Measurements from ENCODE around the gene TMEM178B.
"Not testable (repeated sequence)": the region's sequence is repeated elsewhere in the genome, so short reads cannot be mapped to it uniquely, and the experiment has no call there.

The TMEM178B gene

DNA sequence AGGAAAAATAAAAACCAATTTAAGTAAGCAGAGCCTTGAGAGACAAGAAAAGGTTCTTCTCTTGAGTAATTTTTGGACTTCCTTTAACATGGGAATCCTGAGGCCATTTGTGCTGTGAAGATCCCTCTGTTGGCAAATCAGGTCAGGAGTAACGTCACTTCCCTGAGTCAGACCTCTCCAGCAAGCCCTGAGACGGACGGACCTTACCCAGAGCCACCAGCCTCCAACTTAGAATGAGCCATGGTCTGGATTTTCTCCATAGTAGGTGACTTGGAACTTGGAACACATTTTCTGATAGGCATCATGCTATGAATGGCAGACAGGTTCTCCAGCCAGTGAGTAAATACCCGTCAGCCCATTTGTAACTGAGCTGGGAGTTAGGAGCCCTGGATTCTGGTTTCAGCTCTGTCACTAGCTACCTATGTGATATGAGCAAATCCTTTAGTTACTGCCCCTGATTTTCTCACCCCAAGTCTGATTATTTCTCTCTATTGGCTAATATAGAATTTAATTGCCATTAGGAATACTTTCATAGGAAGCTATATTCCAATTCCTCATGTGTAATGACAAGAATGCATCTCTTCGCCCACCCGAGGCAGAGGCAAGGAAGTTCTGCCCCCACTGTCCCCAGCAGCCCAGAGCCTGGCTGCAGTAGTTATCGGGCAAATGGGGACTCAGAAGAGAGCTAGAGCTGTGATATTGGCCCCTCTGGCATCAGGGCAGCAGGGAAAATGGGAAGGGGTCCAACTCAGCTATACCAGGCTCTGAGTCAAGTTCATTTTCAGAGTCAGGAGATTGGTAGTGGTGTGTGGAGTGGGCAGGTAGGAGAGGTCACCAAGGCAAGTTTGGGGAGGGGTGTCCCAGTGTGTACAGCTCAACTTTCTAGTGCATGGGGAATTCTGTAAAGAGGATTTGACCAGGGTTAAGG, 323.6 kb downstream of the TMEM178B start:
- DNase-seq, result no peak

DNA sequence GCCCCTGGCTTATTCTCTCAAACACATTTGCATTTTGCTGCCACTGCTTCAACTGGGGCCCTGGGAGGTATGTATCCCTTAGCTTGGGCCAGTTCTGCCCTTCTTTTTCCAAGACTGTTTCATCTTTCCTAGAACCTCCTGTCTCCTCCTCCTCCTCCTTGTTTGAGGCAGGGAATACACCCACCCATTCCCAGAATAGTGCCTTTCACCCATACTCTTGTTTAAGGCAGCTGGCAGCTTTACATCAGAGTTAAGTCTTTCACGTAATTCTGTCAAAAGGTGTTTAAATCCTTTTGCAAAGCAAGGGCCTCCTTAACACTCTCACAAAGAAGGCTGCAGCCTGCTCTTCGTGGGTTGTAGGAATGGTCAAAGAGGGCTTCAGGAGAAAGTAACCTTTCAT, 326.5 kb downstream of the TMEM178B start:
- no peak for DNase-seq

GRCh38 chr7:141402277-141402996, 328.6 kb downstream of the TMEM178B start:
- DNase-seq, result no peak

DNA sequence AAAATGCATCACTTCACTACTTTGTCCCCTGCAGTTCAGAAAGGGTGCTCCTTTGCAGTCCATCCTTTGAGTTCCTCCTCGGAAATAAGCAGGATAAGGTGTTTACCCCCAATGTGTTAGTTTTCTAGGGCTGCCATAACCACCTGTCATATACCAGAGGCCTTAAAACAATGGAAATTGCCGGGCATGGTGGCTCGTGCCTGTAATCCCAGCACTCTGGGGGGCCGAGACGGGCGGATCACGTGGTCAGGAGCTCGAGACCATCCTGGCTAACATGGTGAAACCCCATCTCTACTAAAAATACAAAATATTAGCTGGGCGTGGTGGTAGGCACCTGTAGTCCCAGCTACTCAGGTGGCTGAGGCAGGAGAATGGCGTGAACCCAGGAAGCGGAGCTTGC, 330.0 kb downstream of the TMEM178B start:
- not testable (repeated sequence) for DNase-seq

DNA sequence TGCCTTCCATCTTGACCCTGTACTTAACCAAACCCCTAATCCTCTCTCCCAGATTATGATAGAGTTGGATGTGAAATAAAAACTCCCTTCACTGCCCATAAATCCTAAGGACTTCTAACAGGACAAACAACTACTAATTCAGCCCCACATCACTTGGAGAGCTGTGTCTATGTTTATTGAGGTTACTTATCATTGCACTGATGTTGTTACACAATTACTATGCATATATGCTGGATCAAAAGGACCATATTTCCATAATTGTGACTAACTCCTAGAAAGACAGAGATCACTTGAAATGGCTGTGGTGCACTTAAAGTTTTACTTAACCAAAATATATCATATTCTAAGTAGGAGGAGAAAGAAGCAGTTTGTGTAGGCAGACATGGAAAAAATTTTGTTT, 332.5 kb downstream of the TMEM178B start:
- no peak for DNase-seq

DNA sequence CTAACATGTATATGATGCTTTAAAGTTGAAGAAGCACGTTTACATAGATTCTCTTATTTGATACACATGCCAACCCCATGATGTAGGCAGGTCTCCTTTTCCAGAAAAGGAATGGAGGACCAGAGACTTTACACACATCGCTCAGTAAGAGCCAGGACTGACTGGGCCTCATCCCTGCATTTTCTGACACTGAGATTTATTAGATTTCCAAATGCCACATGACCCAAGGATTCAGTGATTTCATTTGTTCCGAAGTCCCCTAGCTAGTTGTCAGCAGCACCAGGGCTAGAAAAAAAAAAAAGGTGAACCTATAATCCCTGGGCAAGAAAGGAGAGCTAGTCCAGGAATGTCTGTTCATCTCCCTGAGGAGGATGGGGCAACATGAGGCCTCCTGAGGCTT, 334.0 kb downstream of the TMEM178B start:
- DNase-seq, result no peak

- DNase-seq, result no peak
These were observed 334.6 kb downstream of the TMEM178B start for GRCh38 chr7:141408440-141408839.

GRCh38 chr7:141409219-141409618, 335.4 kb downstream of the TMEM178B start:
- DNase-seq, result no peak

- no peak for DNase-seq
These were observed 336.0 kb downstream of the TMEM178B start for GRCh38 chr7:141409801-141410329.

DNA sequence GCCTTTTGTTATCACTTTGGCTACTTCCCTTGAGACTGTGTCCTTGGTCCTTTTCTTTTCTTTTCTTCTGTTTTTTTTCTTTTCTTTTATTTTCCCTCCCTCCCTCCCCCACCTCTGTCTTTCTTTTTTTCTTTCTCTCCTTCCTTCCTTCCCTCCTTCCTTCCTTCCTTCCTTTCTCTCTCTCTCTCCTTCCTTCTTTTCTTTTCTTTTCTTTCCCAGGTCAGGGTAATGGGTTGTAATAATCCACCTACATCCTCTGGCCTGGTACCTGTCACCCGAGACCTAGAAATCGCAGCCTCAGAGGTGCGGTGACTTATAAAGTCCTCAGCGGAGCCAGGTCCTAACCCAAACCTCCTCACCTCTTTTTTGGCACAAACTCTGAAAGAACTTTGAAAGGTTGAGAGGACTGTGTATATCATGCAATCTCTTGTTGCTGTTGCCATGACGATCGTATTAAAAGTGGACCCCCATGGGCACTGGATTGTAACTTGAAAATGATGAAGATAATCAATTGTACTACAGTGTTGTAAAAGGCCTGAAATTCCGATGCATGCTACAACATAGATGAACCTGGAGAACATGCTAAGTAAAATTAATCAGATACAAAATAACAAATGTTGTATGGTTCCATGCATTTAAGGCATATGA, 336.6 kb downstream of the TMEM178B start:
- DNase-seq, result no peak

DNA sequence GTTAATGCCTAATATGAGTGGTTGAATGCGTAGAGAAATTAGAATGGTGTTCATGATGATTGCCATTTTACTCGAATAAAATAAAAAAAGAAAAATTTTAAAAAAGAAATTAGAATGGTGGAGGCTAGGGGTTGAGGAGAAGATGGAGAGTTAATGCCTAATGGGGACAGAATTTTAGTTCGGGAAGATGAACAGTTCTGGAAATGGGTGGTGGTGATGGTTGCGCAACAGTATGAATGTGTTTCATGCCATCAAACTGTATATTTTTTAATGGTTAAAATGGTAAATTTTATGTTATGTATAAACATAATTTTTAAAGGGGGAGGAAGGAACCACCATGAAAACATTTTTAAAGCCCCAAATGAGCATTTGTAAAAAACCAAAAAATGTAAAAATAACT, 337.3 kb downstream of the TMEM178B start:
- DNase-seq, result no peak

DNA sequence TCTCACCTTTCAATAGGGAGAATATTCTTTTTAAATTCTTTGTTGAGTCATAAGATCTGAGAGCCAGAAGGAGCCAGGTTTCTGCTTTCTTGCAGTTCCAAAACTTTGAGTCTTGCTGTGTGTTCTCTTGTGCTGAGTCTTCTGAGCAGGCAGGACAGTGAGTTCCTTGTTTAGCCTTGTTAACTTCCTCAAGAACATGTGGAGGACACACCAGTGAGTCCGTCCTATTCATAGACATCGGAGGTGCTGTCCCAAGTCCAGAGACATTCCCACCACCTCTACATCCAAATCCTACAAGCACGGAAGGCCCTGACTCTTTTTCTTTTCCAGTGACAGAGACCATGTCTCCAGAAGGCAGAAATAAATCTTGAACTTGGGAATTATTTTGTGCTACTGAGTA, 342.1 kb downstream of the TMEM178B start:
- no peak for DNase-seq

- DNase-seq, result no peak
These were observed 342.9 kb downstream of the TMEM178B start for GRCh38 chr7:141416650-141417270.

DNA sequence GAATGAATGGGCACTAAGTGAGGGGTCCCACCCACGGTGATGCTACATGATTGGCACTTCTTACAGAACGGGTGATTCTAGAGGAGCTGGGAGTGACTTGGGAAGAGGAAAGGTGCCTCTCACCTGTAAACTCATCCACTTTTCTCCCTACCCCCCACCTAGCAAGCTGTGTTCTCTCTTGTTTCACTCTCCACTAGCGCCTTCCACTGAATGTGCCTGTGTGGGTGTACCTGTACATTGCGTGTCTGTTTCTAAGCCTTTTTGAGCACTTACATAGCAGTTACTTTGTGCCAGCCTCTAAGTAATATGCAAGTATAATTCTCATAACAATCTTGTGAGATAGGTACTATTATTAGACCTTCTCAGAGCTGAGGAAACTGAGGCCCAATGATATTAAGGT, 343.6 kb downstream of the TMEM178B start:
- no peak for DNase-seq

GRCh38 chr7:141418066-141418465, 344.2 kb downstream of the TMEM178B start:
- no peak for DNase-seq

DNA sequence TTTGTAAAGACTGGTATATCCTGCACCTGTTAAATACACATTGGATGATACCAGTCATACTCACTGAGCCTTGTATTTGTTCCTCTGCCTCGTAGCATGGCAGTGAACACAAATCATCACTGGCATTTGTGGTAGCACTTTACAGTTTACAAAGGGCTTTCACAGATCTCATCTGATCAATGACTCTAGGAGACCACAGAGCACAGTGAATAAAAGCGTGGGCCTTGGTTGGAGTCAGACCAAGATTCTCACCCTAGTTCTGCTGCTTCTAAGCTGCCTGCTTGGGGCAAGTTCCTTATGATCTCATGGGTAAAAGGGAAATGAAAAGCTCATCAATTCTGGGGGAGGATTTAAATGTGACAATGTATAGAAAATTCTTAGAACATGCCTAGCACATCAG, 347.4 kb downstream of the TMEM178B start:
- no peak for DNase-seq

GRCh38 chr7:141427134-141427533, 353.3 kb downstream of the TMEM178B start:
- no peak for DNase-seq

DNA sequence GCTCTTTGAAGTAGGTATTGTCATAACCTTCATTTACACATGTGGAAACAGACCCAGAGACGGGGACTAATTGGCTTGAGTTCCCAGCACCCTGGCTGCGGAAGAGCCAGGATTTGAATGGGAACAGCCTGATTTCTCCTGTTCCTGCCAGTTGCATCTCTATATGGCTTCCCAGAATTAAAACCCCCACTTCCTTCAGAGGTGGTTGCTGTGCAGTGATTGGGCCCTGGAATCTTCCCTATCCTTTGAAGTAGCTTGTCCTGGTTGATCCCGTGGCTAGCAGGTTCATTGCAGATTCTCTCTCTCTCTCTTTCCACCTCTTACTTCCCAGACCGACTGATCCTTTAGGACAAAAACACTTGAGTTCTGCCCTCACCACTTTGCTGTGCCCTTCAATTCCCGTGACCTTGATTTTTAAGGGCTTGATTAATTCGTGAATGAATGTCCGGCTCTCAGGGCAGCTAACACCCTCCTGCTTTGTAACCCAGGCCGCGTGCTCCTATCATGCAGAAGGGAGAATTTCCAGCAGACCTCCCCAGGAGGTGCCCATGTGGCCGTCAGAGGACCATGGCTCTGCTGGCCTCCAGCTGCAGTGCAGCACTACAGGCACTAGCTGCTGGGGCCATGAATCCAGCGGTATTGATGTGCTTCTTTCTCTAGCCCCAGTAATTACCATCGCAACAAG, 356.7 kb downstream of the TMEM178B start:
- no peak for DNase-seq

DNA sequence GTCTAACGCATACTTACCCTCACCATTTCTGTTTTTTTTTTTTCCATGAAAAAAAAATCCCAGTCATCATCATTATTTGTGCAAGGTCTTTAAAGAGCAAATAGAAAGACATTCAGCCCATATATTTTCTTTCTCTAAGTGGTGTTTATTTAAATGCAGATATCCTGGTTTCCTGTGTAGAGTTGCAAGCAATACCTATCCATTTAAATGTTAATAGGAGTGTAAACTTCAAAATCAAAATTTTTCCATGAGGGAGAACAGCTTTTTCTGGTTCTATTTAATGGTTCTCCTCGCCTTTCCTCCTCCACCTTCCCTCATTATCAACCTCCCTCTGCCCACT, 357.2 kb downstream of the TMEM178B start:
- no peak for DNase-seq

DNA sequence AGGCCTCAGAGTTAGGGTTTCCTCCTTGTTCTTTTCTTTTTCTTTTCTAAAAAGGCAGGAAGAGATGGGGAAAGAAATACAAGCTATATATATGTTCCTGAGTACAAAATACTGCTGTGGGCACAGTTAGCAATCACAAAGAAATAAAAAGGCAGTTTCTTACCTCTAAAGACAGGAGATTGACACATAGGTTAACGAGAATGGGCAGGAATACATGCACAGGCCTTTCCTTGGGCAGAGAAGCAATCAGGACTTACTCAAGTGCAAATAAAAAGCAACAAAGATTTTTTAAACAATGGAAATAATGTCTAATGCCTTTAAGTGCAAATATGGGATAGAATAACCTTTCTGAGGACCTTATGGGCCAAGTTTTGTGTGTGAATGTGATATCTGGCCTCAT, 357.8 kb downstream of the TMEM178B start:
- no peak for DNase-seq

GRCh38 chr7:141433698-141434097, 359.8 kb downstream of the TMEM178B start:
- no peak for DNase-seq

DNA sequence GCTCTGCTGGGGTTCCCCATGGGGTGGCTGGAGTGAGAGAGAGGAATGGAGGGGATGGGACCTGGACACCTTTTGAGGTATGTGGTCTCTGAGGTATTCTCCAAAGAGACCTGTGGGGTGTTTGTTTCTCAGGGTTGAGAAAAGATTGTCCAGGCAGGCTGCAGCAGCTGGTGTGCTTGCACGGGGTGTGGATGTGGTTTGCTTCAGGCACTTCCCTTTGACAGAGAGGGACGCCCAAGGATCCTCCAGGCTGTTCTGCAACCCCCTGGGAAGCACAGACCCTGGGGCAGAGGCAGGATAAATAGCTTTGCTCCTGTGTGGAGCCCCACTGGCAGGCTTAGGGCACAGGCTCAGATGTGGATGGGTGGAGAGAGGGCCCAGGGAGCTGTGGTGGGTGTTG, 362.3 kb downstream of the TMEM178B start:
- no peak for DNase-seq

Data from CD4-positive, alpha-beta T cell treated with Interleukin-10 for 1 hour (primary cell).